Measurements from ENCODE around the gene OVOL3. TPM values are rescaled to one million over a fixed set of nuclear protein-coding genes. Genes with fewer than 3 reads are reported as not detected.
"Not testable (repeated sequence)": the region's sequence is repeated elsewhere in the genome, so short reads cannot be mapped to it uniquely, and the experiment has no call there.

The OVOL3 gene
- total and polyA plus RNA-seq, 11 donors: not detected

DNA sequence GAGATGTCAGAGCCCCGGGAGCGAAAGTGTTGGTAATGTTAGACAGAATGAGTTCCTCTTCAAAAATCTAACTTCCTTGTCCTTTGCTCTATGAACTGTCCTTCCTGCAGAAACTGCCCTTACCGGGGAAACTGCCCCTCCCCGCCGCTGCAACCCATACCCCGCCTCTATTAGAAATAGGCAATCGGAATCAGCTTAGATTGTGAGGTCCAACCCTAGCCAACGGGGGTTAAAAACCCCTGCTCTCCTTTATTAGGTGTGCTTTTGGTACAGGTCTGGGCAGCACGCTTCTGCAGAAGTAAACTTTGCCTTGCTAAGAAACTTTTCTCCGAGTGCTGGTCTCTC, 17.4 kb downstream of the OVOL3 start:
- Histone ChIP-seq H3K4me3 (peak overlapping the region; percentile 2 to 68 (median 50)), H3K27me3 (no peaks in the 10 kb centered on the region), H3K36me3 (peaks cover 0 to 29% (median 26%) of the 10 kb centered on the region in 9 donors), H3K9me3 (no peaks in the 10 kb centered on the region), H3K4me1 (peaks cover 0 to 47% (median 11%) of the 10 kb centered on the region in 12 donors), H3K27ac (peak overlapping the region; percentile 87 to 99 (median 90))
- ATAC-seq (peak; percentile 11 to 21 (median 14)), DNase-seq (no peak)
- TF ChIP-seq, protein P1, sequence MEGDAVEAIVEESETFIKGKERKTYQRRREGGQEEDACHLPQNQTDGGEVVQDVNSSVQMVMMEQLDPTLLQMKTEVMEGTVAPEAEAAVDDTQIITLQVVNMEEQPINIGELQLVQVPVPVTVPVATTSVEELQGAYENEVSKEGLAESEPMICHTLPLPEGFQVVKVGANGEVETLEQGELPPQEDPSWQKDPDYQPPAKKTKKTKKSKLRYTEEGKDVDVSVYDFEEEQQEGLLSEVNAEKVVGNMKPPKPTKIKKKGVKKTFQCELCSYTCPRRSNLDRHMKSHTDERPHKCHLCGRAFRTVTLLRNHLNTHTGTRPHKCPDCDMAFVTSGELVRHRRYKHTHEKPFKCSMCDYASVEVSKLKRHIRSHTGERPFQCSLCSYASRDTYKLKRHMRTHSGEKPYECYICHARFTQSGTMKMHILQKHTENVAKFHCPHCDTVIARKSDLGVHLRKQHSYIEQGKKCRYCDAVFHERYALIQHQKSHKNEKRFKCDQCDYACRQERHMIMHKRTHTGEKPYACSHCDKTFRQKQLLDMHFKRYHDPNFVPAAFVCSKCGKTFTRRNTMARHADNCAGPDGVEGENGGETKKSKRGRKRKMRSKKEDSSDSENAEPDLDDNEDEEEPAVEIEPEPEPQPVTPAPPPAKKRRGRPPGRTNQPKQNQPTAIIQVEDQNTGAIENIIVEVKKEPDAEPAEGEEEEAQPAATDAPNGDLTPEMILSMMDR (IDR thresholded peaks at IDR 0.05): no peak
- no peak for TF ChIP-seq POLR2A (IDR thresholded peaks at IDR 0.05)
- intact Hi-C loops (cut with DNase I): loop anchor here in 5 of 10 donors (1.0 to 10.0 kb wide), 5 partner anchors 11 to 366 kb away; no protein-coding TSS in a partner anchor
- 13 to 17% (median 15%) methylated on average over 10 of the region's 10 CpGs for WGBS, 4 donors

DNA sequence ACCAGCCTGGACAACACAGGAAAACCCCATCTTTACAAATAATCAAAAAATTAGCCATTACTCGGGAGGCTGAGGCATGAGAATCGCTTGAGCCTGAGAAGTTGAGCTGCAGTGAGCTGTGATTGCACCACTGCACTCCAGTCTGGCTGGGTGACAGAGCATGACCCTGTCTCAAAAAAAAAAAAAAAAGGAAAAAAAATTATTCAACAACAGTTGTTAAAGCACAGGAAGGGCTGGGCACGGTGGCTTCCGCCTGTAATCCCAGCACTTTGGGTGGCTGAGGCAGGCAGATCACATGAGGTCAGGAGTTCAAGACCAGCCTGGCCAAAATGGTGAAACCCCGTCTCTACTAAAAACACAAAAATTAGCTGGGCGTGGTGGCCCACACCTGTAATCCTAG, 20.3 kb downstream of the OVOL3 start:
- H3K27me3 ChIP-seq; ATAC-seq; intact Hi-C loops (cut with DNase I); H3K4me3 ChIP-seq; H3K9me3 ChIP-seq; H3K36me3 ChIP-seq: not testable (repeated sequence)
- DNase-seq: peak in 1 of 5 donors; percentile 61
- peak overlapping the region in 2 of 12 donors; percentile 18 to 61 for H3K27ac ChIP-seq
- H3K4me1 ChIP-seq: peaks cover 0 to 49% (median 11%) of the 10 kb centered on the region in 12 donors
- WGBS, 4 donors: 62 to 74% (median 67%) methylated on average over 6 of the region's 6 CpGs

DNA sequence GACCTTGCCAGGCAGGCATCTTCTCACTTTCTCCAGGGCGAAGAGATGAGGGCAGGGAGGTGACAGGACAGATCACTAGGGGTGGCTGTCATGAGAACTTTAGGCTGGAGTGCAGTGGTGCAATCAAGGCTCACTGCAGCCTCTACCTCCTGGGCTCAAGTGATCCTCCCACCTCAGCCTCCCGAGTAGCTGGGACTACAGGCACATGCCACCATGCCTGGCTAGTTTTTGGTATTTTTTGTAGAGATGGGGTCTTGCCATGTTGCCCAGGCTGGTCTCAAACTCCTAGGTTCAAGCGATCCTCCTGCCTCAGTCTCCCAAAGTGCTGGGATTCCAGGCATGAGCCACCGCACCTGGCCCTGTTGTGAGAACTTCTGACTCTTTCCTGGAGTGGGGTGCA, 23.9 kb downstream of the OVOL3 start:
- H3K9me3 ChIP-seq; H3K4me3 ChIP-seq; H3K27ac ChIP-seq; ATAC-seq; H3K36me3 ChIP-seq; intact Hi-C loops (cut with DNase I); DNase-seq; H3K27me3 ChIP-seq: not testable (repeated sequence)
- WGBS, 4 donors: 86 to 94% (median 90%) methylated on average over 4 of the region's 4 CpGs
- peaks cover 0 to 42% (median 8%) of the 10 kb centered on the region in 12 donors for H3K4me1 ChIP-seq

DNA sequence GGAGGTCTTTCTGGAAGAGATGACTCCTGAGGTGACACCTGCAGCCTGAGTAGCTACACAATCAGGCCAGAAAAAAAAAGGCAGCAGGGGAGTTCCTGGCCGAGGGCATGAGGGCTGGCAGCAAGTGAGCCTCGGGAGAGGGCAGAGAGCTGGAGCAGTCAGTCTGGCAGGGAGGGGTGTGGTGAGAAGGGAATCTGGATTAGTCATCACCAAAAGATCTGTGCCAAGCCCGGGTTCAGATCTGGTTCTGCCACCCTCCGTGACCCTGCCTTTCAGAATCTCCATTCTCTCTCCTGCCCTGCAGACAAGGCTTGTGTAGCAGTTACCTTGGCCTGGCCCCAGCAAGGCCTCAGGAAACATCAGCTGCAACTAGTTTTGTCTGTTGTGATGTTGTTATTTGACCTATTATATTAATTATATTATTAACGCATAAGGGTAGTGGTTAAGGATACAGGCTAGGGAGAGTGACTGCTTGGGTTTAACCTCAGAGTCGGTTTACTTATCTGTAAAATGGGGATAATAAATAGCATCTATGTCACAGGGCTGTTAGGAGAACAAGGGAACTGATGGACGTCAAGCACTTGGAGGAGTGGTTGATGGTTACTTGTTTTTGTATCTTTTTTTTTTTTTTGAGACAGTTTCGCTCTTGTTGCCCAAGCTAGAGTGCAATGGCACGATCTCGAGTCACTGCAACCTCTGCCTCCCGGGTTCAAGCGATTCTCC, 26.2 kb downstream of the OVOL3 start:
- peak in 3 of 4 donors; percentile 15 to 43 (median 17) for ATAC-seq
- Histone ChIP-seq H3K4me3 (no peak overlapping the region), H3K9me3 (no peaks in the 10 kb centered on the region), H3K27me3 (no peaks in the 10 kb centered on the region), H3K36me3 (peaks cover 0 to 6% (median 4%) of the 10 kb centered on the region in 9 donors), H3K27ac (peak overlapping the region in 11 of 12 donors; percentile 30 to 75 (median 53)), H3K4me1 (peaks cover 0 to 35% (median 16%) of the 10 kb centered on the region in 12 donors)
- WGBS, 4 donors: 56 to 67% (median 63%) methylated on average over 12 of the region's 12 CpGs
- TF ChIP-seq POLR2A (IDR thresholded peaks at IDR 0.05): no peak
- TF ChIP-seq, protein P1 (IDR thresholded peaks at IDR 0.05): no peak
- DNase-seq: peak; percentile 60 to 81 (median 71)
- intact Hi-C loops (cut with DNase I): no loop called here

DNA sequence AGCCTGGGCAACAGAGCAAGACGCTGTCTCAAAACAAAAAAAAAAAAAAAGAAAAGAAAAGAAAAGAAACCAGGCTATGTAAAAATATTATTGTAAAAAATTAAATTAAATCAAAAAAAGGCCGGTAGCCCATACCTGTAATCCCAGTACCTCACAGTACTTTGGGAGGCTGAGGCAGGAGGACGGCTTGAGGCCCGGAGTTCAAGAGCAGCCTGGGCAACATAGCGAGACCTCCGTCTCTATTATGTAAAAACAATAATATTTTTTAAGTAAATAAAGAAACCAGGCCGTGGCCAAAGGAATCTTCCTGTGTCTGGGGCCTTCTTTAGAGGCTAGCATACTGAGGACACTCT, 28.2 kb downstream of the OVOL3 start:
- Histone ChIP-seq H3K4me1 (peaks cover 0 to 30% (median 16%) of the 10 kb centered on the region in 12 donors), H3K4me3 (peak overlapping the region; percentile 80 to 100 (median 95)), H3K27ac (peak overlapping the region; percentile 93 to 100 (median 99)), H3K36me3 (peaks cover 0 to 24% (median 23%) of the 10 kb centered on the region in 9 donors), H3K27me3 (no peaks in the 10 kb centered on the region), H3K9me3 (no peaks in the 10 kb centered on the region)
- 65 to 73% (median 69%) methylated on average over 7 of the region's 7 CpGs for WGBS, 4 donors
- TF ChIP-seq POLR2A (IDR thresholded peaks at IDR 0.05): no peak
- TF ChIP-seq, protein P1 (IDR thresholded peaks at IDR 0.05): no peak
- no peak for DNase-seq
- ATAC-seq: no peak
- intact Hi-C loops (cut with DNase I): loop anchor here in 3 of 10 donors (1.0 kb wide), 2 partner anchors 11 to 13 kb away; partner anchors contain the start of gene COX7A1 (in 1 of the 3)
